H1 (cell line): ENCODE data around the gene CCSAP. TPM values are rescaled to one million over a fixed set of nuclear protein-coding genes. Genes with fewer than 3 reads are reported as not detected.

ENCODE experiments used
- CTCF ChIA-PET: fragments of 300-600 bp; sonication (Branson Sonifier 250); formaldehyde crosslinking; loops from one replicate; lab custom pipeline; 2021; ENCODE audit not compliant: partially characterized antibody; lab: Charles Lee
- POLR2A ChIA-PET: fragments of 300-600 bp; sonication (Branson Sonifier 250); formaldehyde crosslinking; loops from one replicate; lab custom pipeline; 2021; ENCODE audit warnings: inconsistent platforms; ENCODE audit not compliant: partially characterized antibody; lab: Charles Lee
- DNase-seq, 2 experiments: peaks; one replicate each; pipeline versions ENCODE4 v3.0.0 to v3.0.0-alpha.2; 2010 to 2022; ENCODE audit warnings: low spot score in 2 of 2, low read depth in 1 of 2, mixed read lengths in 1 of 2
- FAIRE-seq: peaks from 2 replicates; lab custom pipeline; 2011; peaks lifted over from hg19 to GRCh38; lab: Jason Lieb, UNC
- H2AFZ ChIP-seq: 2 replicates; pipeline ENCODE4 v1.8.1; 2012; ENCODE audit warnings: low read length, inconsistent platforms
- H2AK5ac ChIP-seq: 2 replicates; pipeline ENCODE4 v1.6.1; 2013; ENCODE audit warnings: low read depth, low read length
- H2BK120ac ChIP-seq: replicated peaks from 2 replicates; pipeline ENCODE3; 2013; ENCODE audit warnings: low read depth, low read length, inconsistent platforms
- H2BK12ac ChIP-seq: 2 replicates; pipeline ENCODE4 v1.6.1; 2013; ENCODE audit warnings: low read depth, low read length
- H2BK15ac ChIP-seq: 2 replicates; pipeline ENCODE4 v1.6.1; 2013; ENCODE audit warnings: low read length
- H2BK20ac ChIP-seq: 2 replicates; pipeline ENCODE4 v1.6.1; 2013; ENCODE audit warnings: low read length
- H2BK5ac ChIP-seq: 2 replicates; pipeline ENCODE4 v1.6.1; 2013; ENCODE audit warnings: low read depth, low read length
- H3K14ac ChIP-seq: 2 replicates; pipeline ENCODE4 v1.6.1; 2013; ENCODE audit warnings: inconsistent platforms; ENCODE audit not compliant: insufficient read length
- H3K18ac ChIP-seq: 2 replicates; pipeline ENCODE4 v1.6.1; 2013; ENCODE audit warnings: low read length; ENCODE audit errors: extremely low read depth
- H3K23ac ChIP-seq: 2 replicates; pipeline ENCODE4 v1.6.1; 2013; ENCODE audit warnings: inconsistent platforms; ENCODE audit not compliant: insufficient read length
- H3K23me2 ChIP-seq: 2 replicates; pipeline ENCODE4 v1.6.1; 2013; ENCODE audit warnings: low read depth, low read length
- H3K27ac ChIP-seq: 2 replicates; pipeline ENCODE4 v1.6.1; 2011; ENCODE audit warnings: low read depth, low read length, inconsistent platforms
- H3K27me3 ChIP-seq, 4 experiments: replicated peaks in 1 of 4; 1 replicate in 1 of 4; 2 replicates in 3 of 4; pipeline versions ENCODE4 v1.6.1 to v1.8.1; 2011 to 2013; ENCODE audit warnings: low read length in 3 of 4, mild to moderate bottlenecking in 3 of 4, inconsistent platforms in 2 of 4, mixed read lengths in 2 of 4, moderate library complexity in 1 of 4; ENCODE audit not compliant: control insufficient read depth in 3 of 4, insufficient read depth in 3 of 4; ENCODE audit errors: extremely low read depth in 1 of 4
- H3K36me3 ChIP-seq, 4 experiments: 2 replicates each; pipeline versions ENCODE4 v1.6.1 to v1.8.1; 2011 to 2013; ENCODE audit warnings: mild to moderate bottlenecking in 4 of 4, low read length in 3 of 4, moderate library complexity in 2 of 4, control low read depth in 1 of 4, inconsistent platforms in 1 of 4; ENCODE audit not compliant: insufficient read depth in 4 of 4, control insufficient read depth in 2 of 4
- H3K4ac ChIP-seq: replicated peaks from 2 replicates; pipeline ENCODE3; 2013; ENCODE audit warnings: low read length, low read depth, mixed read lengths, inconsistent platforms; ENCODE audit not compliant: insufficient read length
- H3K4me1 ChIP-seq, 4 experiments: replicated peaks in 1 of 4; 1 replicate in 1 of 4; 2 replicates in 3 of 4; pipeline versions ENCODE4 v1.6.1 to v1.8.1; 2011 to 2013; ENCODE audit warnings: low read length in 3 of 4, inconsistent platforms in 2 of 4, mixed read lengths in 1 of 4; ENCODE audit not compliant: insufficient read depth in 4 of 4, control insufficient read depth in 3 of 4
- H3K4me2 ChIP-seq, 2 experiments: 2 replicates each; pipeline versions ENCODE4 v1.6.1 to v1.8.1; 2011 to 2013; ENCODE audit warnings: low read depth in 2 of 2, low read length in 2 of 2, control low read depth in 1 of 2, inconsistent platforms in 1 of 2, mild to moderate bottlenecking in 1 of 2; ENCODE audit not compliant: insufficient read depth in 1 of 2
- H3K4me3 ChIP-seq, 4 experiments: fragments of 200-600, 300-600 bp in 1 of 4; sonication (generic), shearing (Covaris generic), sonication (Bioruptor Twin) in 1 of 4; 2 replicates each; pipeline versions ENCODE4 v1.5.1 to v1.8.1; 2011 to 2016; ENCODE audit warnings: low read length in 4 of 4, low read depth in 3 of 4, control low read depth in 2 of 4, inconsistent platforms in 2 of 4, mild to moderate bottlenecking in 2 of 4, mixed read lengths in 1 of 4, moderate library complexity in 1 of 4; ENCODE audit not compliant: insufficient read depth in 2 of 4; ENCODE audit errors: extremely low read depth in 1 of 4
- H3K56ac ChIP-seq: replicated peaks from 2 replicates; pipeline ENCODE3; 2013; ENCODE audit warnings: low read depth, mild to moderate bottlenecking, mixed read lengths, low read length, inconsistent platforms; ENCODE audit not compliant: insufficient read length
- H3K79me1 ChIP-seq: 2 replicates; pipeline ENCODE4 v1.6.1; 2013; ENCODE audit warnings: low read depth, low read length, control low read depth
- H3K79me2 ChIP-seq, 2 experiments: 2 replicates each; pipeline versions ENCODE4 v1.6.1 to v1.8.1; 2012 to 2013; ENCODE audit warnings: low read length in 2 of 2, mild to moderate bottlenecking in 2 of 2, inconsistent platforms in 1 of 2; ENCODE audit not compliant: insufficient read depth in 2 of 2, control insufficient read depth in 1 of 2
- H3K9ac ChIP-seq, 4 experiments: replicated peaks in 1 of 4; 1 replicate in 1 of 4; 2 replicates in 3 of 4; pipeline versions ENCODE4 v1.6.1 to v1.8.1; 2011 to 2013; ENCODE audit warnings: low read depth in 3 of 4, low read length in 3 of 4, control low read depth in 2 of 4, mild to moderate bottlenecking in 2 of 4, moderate library complexity in 2 of 4, inconsistent platforms in 1 of 4; ENCODE audit errors: extremely low read depth in 1 of 4
- H3K9me3 ChIP-seq, 2 experiments: 2 replicates each; pipeline versions ENCODE4 v1.6.1 to v1.8.1; 2012 to 2013; ENCODE audit warnings: mild to moderate bottlenecking in 2 of 2, moderate library complexity in 2 of 2, control low read depth in 1 of 2, inconsistent platforms in 1 of 2, low read depth in 1 of 2, low read length in 1 of 2, mixed read lengths in 1 of 2; ENCODE audit not compliant: insufficient read depth in 2 of 2
- H4K20me1 ChIP-seq, 2 experiments: replicated peaks in 1 of 2; 2 replicates each; pipeline versions ENCODE3 to v1.8.1; 2011 to 2013; ENCODE audit warnings: inconsistent platforms in 2 of 2, low read length in 2 of 2, mild to moderate bottlenecking in 1 of 2; ENCODE audit not compliant: insufficient read depth in 2 of 2, control insufficient read depth in 1 of 2
- H4K5ac ChIP-seq: 2 replicates; pipeline ENCODE4 v1.6.1; 2013; ENCODE audit warnings: low read length, low read depth, mixed read lengths, inconsistent platforms; ENCODE audit not compliant: insufficient read length
- H4K8ac ChIP-seq: 2 replicates; pipeline ENCODE4 v1.8.0; 2013; ENCODE audit warnings: mild to moderate bottlenecking, moderate library complexity, low read length, inconsistent platforms; ENCODE audit not compliant: insufficient read depth; ENCODE audit errors: extremely low read depth
- H4K91ac ChIP-seq: replicated peaks from 2 replicates; pipeline ENCODE3; 2013; ENCODE audit warnings: low read length, mixed read lengths, inconsistent platforms; ENCODE audit not compliant: insufficient read length
- KDM1A ChIP-seq: fragments of 200-600, 300-600 bp; sonication (generic); IDR thresholded peaks from 2 replicates; pipeline ENCODE4 v1.7.1; 2016; ENCODE audit warnings: mild to moderate bottlenecking, low read length, borderline replicate concordance
- SAP30 ChIP-seq: fragments of 300-600 bp; sonication (generic); IDR thresholded peaks from 2 replicates; pipeline ENCODE4 v1.7.1; 2012; ENCODE audit warnings: low read length, moderate library complexity, mild to moderate bottlenecking, inconsistent platforms; ENCODE audit not compliant: insufficient read depth, insufficient replicate concordance
- WGBS, 2 experiments: shearing (Covaris generic) in 1 of 2; methylation state at CpG; one replicate each; pipeline versions ENCODE4 v1.1.6 to v1.1.7; 2013 to 2015; ENCODE audit warnings: low lambda C conversion rate in 2 of 2, mixed read lengths in 2 of 2, inconsistent platforms in 1 of 2, low coverage in 1 of 2, missing lambda C conversion rate in 1 of 2; ENCODE audit not compliant: insufficient replicate concordance in 2 of 2, insufficient coverage in 1 of 2, insufficient read length in 1 of 2; ENCODE audit errors: extremely low coverage in 1 of 2, missing lambda C conversion rate in 1 of 2; 5-methylcytosine and 5-hydroxymethylcytosine counted together
- polyA plus RNA-seq, 7 experiments: library from polyadenylated mRNA; depleted of rRNA in 3 of 7; stranded (reverse) in 5 of 7; unstranded in 2 of 7; fragments of >200 nt in 5 of 7; fragments of 200-250 nt in 2 of 7; gene quantifications; 1 replicate in 5 of 7; 2 replicates in 1 of 7; 4 replicates in 1 of 7; pipeline versions ENCODE4 v1.2.1 to v1.2.3, GENCODE V29; 2011 to 2013; ENCODE audit warnings: missing spikeins in 2 of 7, mixed read lengths in 2 of 7
- total RNA-seq: library from RNA; stranded (reverse); fragmentation: NEBNext Ultra II Directional; extraction: Animal tissue kit (Norgen Biotek cat#: 25700); gene quantifications from 2 replicates; pipeline ENCODE4 v1.2.1, GENCODE V29; 2021
- TF ChIP-seq, protein P1 (sequence below): IDR thresholded peaks from 2 replicates; pipeline ENCODE4 v1.6.1; 2012; ENCODE audit warnings: low read length, inconsistent platforms

CCSAP gene
- total and polyA plus RNA-seq, 2 of the 8 experiments (the other 6 are each of a cell fraction or from before 2014, with no cell fraction given), result 3.5 to 17.2 TPM

DNA sequence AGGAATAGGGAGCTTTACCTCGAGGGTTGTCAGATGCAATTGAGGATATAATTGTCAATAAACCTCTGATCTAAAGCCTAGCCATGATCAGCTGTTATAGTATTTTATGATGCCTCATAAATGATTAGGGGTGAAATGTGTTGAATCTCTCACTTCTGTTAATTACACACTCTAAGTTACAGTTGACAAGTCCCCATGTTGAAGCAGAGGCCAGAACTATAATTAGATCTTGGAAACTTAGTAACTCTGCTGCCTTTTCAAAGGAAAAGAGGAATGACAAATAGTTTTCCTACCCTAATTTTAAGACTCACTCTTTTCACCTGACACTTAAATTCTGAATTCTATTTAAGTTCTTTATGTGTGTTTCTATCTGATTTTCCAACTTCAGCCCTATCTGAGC is 33.8 kb downstream of the CCSAP start:
- H3K4ac ChIP-seq, result no peak overlapping the region
- H4K5ac ChIP-seq, result no peak overlapping the region
- POLR2A ChIA-PET, result interaction anchor here (1.3 kb wide), 1 partner anchor 24 kb away, joined by 3 read pairs; no protein-coding TSS in a partner anchor
- no peak overlapping the region for H3K4me3 ChIP-seq
- H3K4me1 ChIP-seq, result no peaks in the 10 kb centered on the region
- CTCF ChIA-PET, result no interaction called here
- H2AFZ ChIP-seq, result no peak overlapping the region
- H3K18ac ChIP-seq, result no peak overlapping the region
- FAIRE-seq (no peak), DNase-seq (no peak)
- no peak overlapping the region for H4K91ac ChIP-seq
- H2BK120ac ChIP-seq, result no peak overlapping the region
- H3K56ac ChIP-seq, result no peak overlapping the region
- H3K23me2 ChIP-seq, result no peaks in the 10 kb centered on the region
- no peak overlapping the region for H2BK20ac ChIP-seq
- H2AK5ac ChIP-seq, result no peak overlapping the region
- H4K8ac ChIP-seq, result no peak overlapping the region
- H3K79me2 ChIP-seq, result no peaks in the 10 kb centered on the region
- 89% methylated on average over 1 of the region's 1 CpG; no CpG with 5 or more reads in 1 of the 2 experiments for WGBS, 2 experiments
- H3K9ac ChIP-seq, result no peak overlapping the region
- no peak overlapping the region for H3K4me2 ChIP-seq
- no peak overlapping the region for H3K27ac ChIP-seq
- H4K20me1 ChIP-seq, result peaks cover 0 to 2% of the 10 kb centered on the region in 2 experiments
- no peak overlapping the region for H3K23ac ChIP-seq
- H2BK12ac ChIP-seq, result no peak overlapping the region
- H2BK15ac ChIP-seq, result no peak overlapping the region
- no peak overlapping the region for H3K14ac ChIP-seq
- peaks cover 0 to 16% (median 5%) of the 10 kb centered on the region in 4 experiments; a peak in 6 of 8 replicates for H3K36me3 ChIP-seq
- no peaks in the 10 kb centered on the region for H3K27me3 ChIP-seq
- no peaks in the 10 kb centered on the region for H3K79me1 ChIP-seq
- H2BK5ac ChIP-seq, result no peak overlapping the region
- H3K9me3 ChIP-seq, result no peaks in the 10 kb centered on the region
- TF ChIP-seq, protein P1, sequence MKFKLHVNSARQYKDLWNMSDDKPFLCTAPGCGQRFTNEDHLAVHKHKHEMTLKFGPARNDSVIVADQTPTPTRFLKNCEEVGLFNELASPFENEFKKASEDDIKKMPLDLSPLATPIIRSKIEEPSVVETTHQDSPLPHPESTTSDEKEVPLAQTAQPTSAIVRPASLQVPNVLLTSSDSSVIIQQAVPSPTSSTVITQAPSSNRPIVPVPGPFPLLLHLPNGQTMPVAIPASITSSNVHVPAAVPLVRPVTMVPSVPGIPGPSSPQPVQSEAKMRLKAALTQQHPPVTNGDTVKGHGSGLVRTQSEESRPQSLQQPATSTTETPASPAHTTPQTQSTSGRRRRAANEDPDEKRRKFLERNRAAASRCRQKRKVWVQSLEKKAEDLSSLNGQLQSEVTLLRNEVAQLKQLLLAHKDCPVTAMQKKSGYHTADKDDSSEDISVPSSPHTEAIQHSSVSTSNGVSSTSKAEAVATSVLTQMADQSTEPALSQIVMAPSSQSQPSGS, result no peak
- TF ChIP-seq SAP30, result no peak
- TF ChIP-seq KDM1A, result no peak
